OCI-LY7 (cell line): Measurements from ENCODE around the gene ICE1. TPM values are rescaled to one million over a fixed set of nuclear protein-coding genes. Genes with fewer than 3 reads are reported as not detected.
"Not testable (repeated sequence)": the region's sequence is repeated elsewhere in the genome, so short reads cannot be mapped to it uniquely, and the experiment has no call there.

ENCODE experiments used
- BruUV-seq: library from RNA; stranded (reverse); fragments of 400-500 nt; replicated peaks from 2 replicates; lab custom pipeline; 2021; lab: Mats Ljungman, UMichigan
- CTCF ChIA-PET: fragments of 300-600 bp; sonication (Branson Sonifier 250); formaldehyde crosslinking; loops from one replicate; lab custom pipeline; 2022; ENCODE audit warnings: antibody characterized with exemption; ENCODE audit not compliant: unreplicated experiment; lab: Charles Lee
- POLR2A ChIA-PET: fragments of 300-600 bp; sonication (Branson Sonifier 250); formaldehyde crosslinking; loops from one replicate; lab custom pipeline; 2022; ENCODE audit warnings: antibody characterized with exemption; lab: Charles Lee
- DNase-seq: peaks from one replicate; pipeline ENCODE4 v3.0.0-alpha.2; 2015; ENCODE audit warnings: low spot score
- H2AFZ ChIP-seq: fragments of 200-600 bp; sonication (generic), shearing (Covaris generic); 2 replicates; pipeline ENCODE4 v1.6.1; 2014; ENCODE audit warnings: mild to moderate bottlenecking, antibody characterized with exemption, low read length, moderate library complexity
- H3K27ac ChIP-seq: fragments of 200-600 bp; sonication (generic); 2 replicates; pipeline ENCODE4 v1.5.1; 2014; ENCODE audit warnings: mixed run types, low read depth, mild to moderate bottlenecking, moderate library complexity, low read length, inconsistent platforms; ENCODE audit not compliant: poor library complexity, severe bottlenecking
- H3K36me3 ChIP-seq: fragments of 200-600 bp; sonication (generic); 2 replicates; pipeline ENCODE4 v1.6.1; 2014; ENCODE audit warnings: mild to moderate bottlenecking, antibody characterized with exemption, low read length, moderate library complexity, mixed read lengths; ENCODE audit not compliant: insufficient read depth
- H3K4me1 ChIP-seq: fragments of 200-600 bp; sonication (generic); 2 replicates; pipeline ENCODE4 v1.5.1; 2014; ENCODE audit warnings: mild to moderate bottlenecking, low read length; ENCODE audit not compliant: insufficient read depth, poor library complexity, severe bottlenecking
- H3K4me2 ChIP-seq: fragments of 200-600 bp; sonication (generic); 2 replicates; pipeline ENCODE4 v1.6.1; 2014; ENCODE audit warnings: mild to moderate bottlenecking, low read length
- H3K4me3 ChIP-seq: fragments of 200-600 bp; sonication (generic); 2 replicates; pipeline ENCODE4 v1.5.1; 2014; ENCODE audit warnings: mild to moderate bottlenecking, low read depth, low read length; ENCODE audit not compliant: poor library complexity, severe bottlenecking
- H3K79me2 ChIP-seq: fragments of 200-600 bp; sonication (generic); 2 replicates; pipeline ENCODE4 v1.6.1; 2016; ENCODE audit warnings: low read depth, mild to moderate bottlenecking, low read length, moderate library complexity, mixed read lengths; ENCODE audit not compliant: insufficient read depth
- H3K9me2 ChIP-seq: fragments of 200-600 bp; sonication (generic); 2 replicates; pipeline ENCODE4 v1.6.1; 2016; ENCODE audit warnings: mild to moderate bottlenecking, low read length, mixed read lengths; ENCODE audit not compliant: insufficient read depth
- H3K9me3 ChIP-seq: fragments of 200-600 bp; sonication (generic); 2 replicates; pipeline ENCODE4 v1.6.1; 2014; ENCODE audit warnings: mild to moderate bottlenecking, mixed run types, low read length, mixed read lengths
- H4K20me1 ChIP-seq: fragments of 200-600 bp; sonication (generic); 2 replicates; pipeline ENCODE4 v1.6.1; 2014; ENCODE audit warnings: mild to moderate bottlenecking, antibody characterized with exemption, low read length, moderate library complexity, mixed read lengths; ENCODE audit not compliant: insufficient read depth
- EZH2phosphoT487 ChIP-seq: fragments of 200-600 bp; sonication (generic); IDR thresholded peaks from 2 replicates; pipeline ENCODE4 v1.6.1; 2018; ENCODE audit warnings: low read depth, borderline replicate concordance, mild to moderate bottlenecking, mixed run types, antibody characterized with exemption, low read length, moderate library complexity, mixed read lengths
- intact Hi-C: fragments of 100-400 bp; cut with micrococcal nuclease; formaldehyde crosslinking; loops from one replicate; pipeline ENCODE4 v1.10.0; 2022; ENCODE audit not compliant: unreplicated experiment
- total RNA-seq, 2 experiments: library from RNA; depleted of rRNA in 1 of 2; stranded (reverse); fragments of >200 nt in 1 of 2; shearing (Covaris generic) in 1 of 2; gene quantifications; 2 replicates each; pipeline ENCODE4 v1.2.3, GENCODE V29; 2014 to 2022
- TF ChIP-seq, protein P1 (sequence below): fragments of 200-600 bp; sonication (generic); conservative IDR thresholded peaks from 2 replicates; pipeline ENCODE4 v1.5.1; 2014; ENCODE audit warnings: mild to moderate bottlenecking, antibody characterized with exemption, low read length, moderate library complexity, mixed read lengths

The ICE1 gene
- total RNA-seq, 2 experiments from 2014 or later: 25.2 to 28.0 TPM

DNA sequence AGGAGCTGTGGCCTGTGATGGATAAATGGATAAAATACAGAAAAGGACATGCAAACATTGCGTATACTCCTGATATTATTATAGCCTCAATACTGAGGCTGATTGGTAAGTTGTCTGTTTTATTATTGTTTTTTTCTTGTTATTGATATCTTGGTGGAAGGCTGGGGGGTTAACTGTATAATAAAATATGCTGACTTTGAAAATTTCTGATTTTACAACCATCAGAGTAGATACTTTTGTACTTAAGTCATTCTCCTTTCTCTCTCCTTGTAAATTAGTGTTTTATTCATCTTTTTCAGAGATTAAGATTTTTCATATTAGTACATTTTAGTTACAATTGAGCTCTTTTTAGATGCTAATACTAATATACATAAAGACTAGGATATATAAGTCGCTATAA, 53.5 kb downstream of the ICE1 start:
- peaks cover 7% of the 10 kb centered on the region for H3K4me1 ChIP-seq
- no peaks in the 10 kb centered on the region for H3K79me2 ChIP-seq
- H4K20me1 ChIP-seq: no peaks in the 10 kb centered on the region
- no peak overlapping the region for H3K27ac ChIP-seq
- H3K9me2 ChIP-seq: no peaks in the 10 kb centered on the region
- ChIA-PET CTCF (interaction anchor here (0.5 kb wide), 1 partner anchor 9 kb away, joined by 3 read pairs; no protein-coding TSS in a partner anchor), POLR2A (interaction anchor here (1.2 to 1.8 kb wide), 2 partner anchors 34 to 985 kb away, joined by 4 to 10 read pairs; no protein-coding TSS in a partner anchor)
- TF ChIP-seq, protein P1, sequence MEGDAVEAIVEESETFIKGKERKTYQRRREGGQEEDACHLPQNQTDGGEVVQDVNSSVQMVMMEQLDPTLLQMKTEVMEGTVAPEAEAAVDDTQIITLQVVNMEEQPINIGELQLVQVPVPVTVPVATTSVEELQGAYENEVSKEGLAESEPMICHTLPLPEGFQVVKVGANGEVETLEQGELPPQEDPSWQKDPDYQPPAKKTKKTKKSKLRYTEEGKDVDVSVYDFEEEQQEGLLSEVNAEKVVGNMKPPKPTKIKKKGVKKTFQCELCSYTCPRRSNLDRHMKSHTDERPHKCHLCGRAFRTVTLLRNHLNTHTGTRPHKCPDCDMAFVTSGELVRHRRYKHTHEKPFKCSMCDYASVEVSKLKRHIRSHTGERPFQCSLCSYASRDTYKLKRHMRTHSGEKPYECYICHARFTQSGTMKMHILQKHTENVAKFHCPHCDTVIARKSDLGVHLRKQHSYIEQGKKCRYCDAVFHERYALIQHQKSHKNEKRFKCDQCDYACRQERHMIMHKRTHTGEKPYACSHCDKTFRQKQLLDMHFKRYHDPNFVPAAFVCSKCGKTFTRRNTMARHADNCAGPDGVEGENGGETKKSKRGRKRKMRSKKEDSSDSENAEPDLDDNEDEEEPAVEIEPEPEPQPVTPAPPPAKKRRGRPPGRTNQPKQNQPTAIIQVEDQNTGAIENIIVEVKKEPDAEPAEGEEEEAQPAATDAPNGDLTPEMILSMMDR: no peak
- no peak for TF ChIP-seq EZH2phosphoT487
- no peak overlapping the region for H3K4me3 ChIP-seq
- intact Hi-C loops: no loop called here
- BruUV-seq: no TSS peak
- H2AFZ ChIP-seq: no peak overlapping the region
- no peak for DNase-seq
- H3K9me3 ChIP-seq: no peaks in the 10 kb centered on the region
- peaks cover 58% of the 10 kb centered on the region for H3K36me3 ChIP-seq
- no peak overlapping the region for H3K4me2 ChIP-seq

DNA sequence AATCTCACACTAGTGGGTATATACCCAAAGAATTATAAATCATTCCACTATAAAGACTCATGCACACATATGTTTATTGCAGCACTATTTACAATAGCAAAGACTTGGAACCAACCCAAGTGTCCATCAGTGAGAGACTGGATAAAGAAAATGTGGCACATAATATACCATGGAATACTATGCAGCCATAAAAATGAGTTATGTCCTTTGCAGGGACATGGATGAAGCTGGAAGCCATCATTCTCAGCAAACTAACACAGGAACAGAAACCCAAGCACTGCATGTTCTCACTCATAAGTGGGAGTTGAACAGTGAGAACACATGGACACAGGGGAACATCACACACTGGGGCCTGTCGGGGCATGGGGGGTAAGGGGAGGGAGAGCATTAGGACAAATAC, 57.1 kb downstream of the ICE1 start:
- peaks cover 53% of the 10 kb centered on the region for H3K36me3 ChIP-seq
- BruUV-seq, DNase-seq, CTCF ChIA-PET, H3K27ac ChIP-seq, H4K20me1 ChIP-seq, intact Hi-C loops, H3K79me2 ChIP-seq, H2AFZ ChIP-seq, H3K4me2 ChIP-seq, H3K9me2 ChIP-seq, H3K4me1 ChIP-seq, H3K4me3 ChIP-seq, H3K9me3 ChIP-seq: not testable (repeated sequence)
- POLR2A ChIA-PET: interaction anchor here (0.7 kb wide), 2 partner anchors 9 to 14 kb away, joined by 3 to 4 read pairs; no protein-coding TSS in a partner anchor

DNA sequence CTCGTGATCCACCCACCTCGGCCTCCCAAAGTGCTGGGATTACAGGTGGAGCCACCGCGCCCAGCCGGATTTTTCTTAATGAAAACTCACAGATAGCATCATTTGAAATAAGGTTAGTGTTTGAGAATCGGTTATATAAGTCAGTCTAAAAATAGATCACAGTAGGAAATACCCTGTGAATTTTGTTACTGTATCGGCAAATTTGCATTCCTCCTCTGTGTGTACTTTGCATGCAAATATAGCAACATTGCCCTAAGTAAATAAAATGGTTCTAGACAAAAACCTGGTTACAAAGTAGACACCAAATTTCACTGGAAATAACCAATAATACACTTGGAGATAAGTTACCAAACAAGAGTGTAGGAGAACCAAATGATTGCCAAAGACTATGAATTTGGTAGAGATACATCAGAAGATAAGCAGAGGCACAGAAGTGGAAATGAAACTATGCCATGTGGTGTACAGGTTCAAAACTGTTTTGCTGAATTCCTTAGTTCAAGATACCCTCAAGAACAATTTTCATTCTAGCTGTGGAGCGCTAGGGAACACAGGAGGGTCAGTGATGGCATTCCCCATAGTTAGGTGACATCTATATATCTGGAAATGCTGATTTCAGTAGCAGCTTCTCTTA, 58.1 kb downstream of the ICE1 start:
- intact Hi-C loops: no loop called here
- CTCF ChIA-PET: interaction anchor here (0.6 kb wide), 1 partner anchor 14 kb away, joined by 3 read pairs; no protein-coding TSS in a partner anchor
- BruUV-seq: no TSS peak

More for the DNA sequence above, 58.1 kb downstream of the ICE1 start:
- no peak overlapping the region for H3K27ac ChIP-seq
- H3K4me1 ChIP-seq: peaks cover 7% of the 10 kb centered on the region
- no peaks in the 10 kb centered on the region for H3K9me3 ChIP-seq
- H4K20me1 ChIP-seq: no peaks in the 10 kb centered on the region
- no peak for DNase-seq
- H3K4me2 ChIP-seq: no peak overlapping the region
- no peaks in the 10 kb centered on the region for H3K9me2 ChIP-seq
- POLR2A ChIA-PET: interaction anchor here (1.4 kb wide), 1 partner anchor 59 kb away, joined by 6 read pairs; no protein-coding TSS in a partner anchor
- no peaks in the 10 kb centered on the region for H3K79me2 ChIP-seq
- no peak overlapping the region for H3K4me3 ChIP-seq
- TF ChIP-seq, protein P1: no peak
- TF ChIP-seq EZH2phosphoT487: no peak
- H3K36me3 ChIP-seq: peaks cover 43% of the 10 kb centered on the region
- H2AFZ ChIP-seq: no peak overlapping the region
